ENCODE results near the gene MVB12A. TPM values are rescaled to one million over a fixed set of nuclear protein-coding genes. Genes with fewer than 3 reads are reported as not detected.

The MVB12A gene
- total and polyA plus RNA-seq, 2 of the 4 experiments (the other 2 are of a cell fraction) = 13.8 to 43.9 TPM

GRCh38 chr19:17435218-17435617 lies 15.4 kb downstream of the MVB12A start:
- DNase-seq = no peak
- H2BK120ac ChIP-seq (ENCODE audit: low read depth, low read length) = no peak overlapping the region
- H4K20me1 ChIP-seq (ENCODE audit: insufficient read depth, low read length) = no peaks in the 10 kb centered on the region
- no peak overlapping the region for H3K18ac ChIP-seq (ENCODE audit: low read depth, low read length)
- no peaks in the 10 kb centered on the region for H3K36me3 ChIP-seq (ENCODE audit: control insufficient read depth, insufficient read depth, low read length)
- H3K4ac ChIP-seq (ENCODE audit: low read depth, low read length) = no peak overlapping the region
- no peak overlapping the region for H3K56ac ChIP-seq (ENCODE audit: extremely low read depth, insufficient read depth, low read length)
- intact Hi-C loops (cut with micrococcal nuclease) (no loop called here), in situ Hi-C loops (cut with MboI; ENCODE audit: low sequenced_read_pairs) (no loop called here), dilution Hi-C loops (cut with HindIII; ENCODE audit: low sequenced_read_pairs, unreplicated experiment) (no loop called here)
- ChIA-PET CTCF (interaction anchor here (0.6 kb wide), 1 partner anchor 31 kb away, joined by 3 read pairs; no protein-coding TSS in a partner anchor), POLR2A (ENCODE audit: unreplicated experiment) (no interaction called here)
- no peak overlapping the region for H4K5ac ChIP-seq (ENCODE audit: low read depth, low read length)
- BruUV-seq (replicated peaks) = no TSS peak
- H2AFZ ChIP-seq (replicated peaks; ENCODE audit: low read length, poor library complexity) = no peak overlapping the region
- no peak overlapping the region for H2BK15ac ChIP-seq (ENCODE audit: low read depth, low read length)
- no peak for ATAC-seq (ENCODE audit: low read depth)
- no peak overlapping the region for H3K4me2 ChIP-seq (ENCODE audit: low read depth, low read length)
- no peaks in the 10 kb centered on the region for H3K79me1 ChIP-seq (ENCODE audit: low read depth in 1 of 2, low read length in 2 of 2)
- no peak overlapping the region for H3K4me3 ChIP-seq (ENCODE audit: insufficient read depth, low read depth, low read length)
- no peak overlapping the region for H3K23ac ChIP-seq (ENCODE audit: low read depth, low read length)
- no peaks in the 10 kb centered on the region for H3K27me3 ChIP-seq (ENCODE audit: control insufficient read depth, insufficient read depth, low read length)
- H3K9ac ChIP-seq (ENCODE audit: low read depth, low read length) = no peak overlapping the region
- no peak overlapping the region for H2AK9ac ChIP-seq (replicated peaks; ENCODE audit: low read depth, low read length, poor library complexity)
- no peak overlapping the region for H2BK20ac ChIP-seq (ENCODE audit: low read depth, low read length)
- H3K9me3 ChIP-seq (ENCODE audit: control insufficient read depth, insufficient read depth, low read length) = peaks cover 2% of the 10 kb centered on the region; the same call in 1 of the 2 replicates
- H2AK5ac ChIP-seq (ENCODE audit: low read depth, low read length) = no peak overlapping the region
- no peak overlapping the region for H3K14ac ChIP-seq (replicated peaks; ENCODE audit: low read depth, low read length)
- WGBS, 2 experiments (ENCODE audit: extremely low coverage in 2 of 2, insufficient read length in 1 of 2) = no CpG with 5 or more reads among the region's 7 CpGs
- TF ChIP-seq BHLHE40 (IDR thresholded peaks at IDR 0.05; ENCODE audit: low read depth, low read length) (no peak), RAD21 (IDR thresholded peaks at IDR 0.05; ENCODE audit: low read length) (no peak), MXI1 (IDR thresholded peaks at IDR 0.05; ENCODE audit: borderline replicate concordance, low read depth, low read length) (no peak), NFE2L2 (IDR thresholded peaks at IDR 0.05; ENCODE audit: low read depth, low read length) (no peak), CEBPB (IDR thresholded peaks at IDR 0.05; ENCODE audit: low read depth, low read length) (no peak), POLR2A (IDR thresholded peaks at IDR 0.05; ENCODE audit: low read depth, low read length) (no peak), CTCF (conservative IDR thresholded peaks at IDR 0.05; ENCODE audit: low read depth, low read length) (no peak), USF2 (IDR thresholded peaks at IDR 0.05; ENCODE audit: low read depth, low read length) (no peak), SMC3 (IDR thresholded peaks at IDR 0.05; ENCODE audit: low read depth, low read length) (no peak)
- H3K4me1 ChIP-seq (ENCODE audit: control insufficient read depth, insufficient read depth, low read length) = no peaks in the 10 kb centered on the region
- H4K8ac ChIP-seq (ENCODE audit: low read depth in 2 of 2, low read length in 2 of 2) = no peak overlapping the region
- H4K91ac ChIP-seq (ENCODE audit: insufficient read depth, low read depth, low read length) = no peak overlapping the region
- H3K9me1 ChIP-seq (ENCODE audit: insufficient read depth, low read length) = no peaks in the 10 kb centered on the region
- H3K27ac ChIP-seq (ENCODE audit: insufficient read depth, low read length) = no peak overlapping the region
- H2BK5ac ChIP-seq (ENCODE audit: low read depth, low read length, poor library complexity, severe bottlenecking) = no peak overlapping the region
